NCI-H524 treated with DMSO at 0.1 percent for 48 hours (cell line): ENCODE measurements around the gene PIK3IP1.
A peak's percentile ranks its signal among the peaks of the same experiment; 100 is the strongest.

Experiments used
- DNase-seq: peaks from one replicate; lab custom pipeline; 2025; lab: John Stamatoyannopoulos, UW

Gene PIK3IP1

GRCh38 chr22:31308181-31308580 is 15.9 kb upstream of the PIK3IP1 start:
- DNase-seq, result no peak

- no peak for DNase-seq
Observed at GRCh38 chr22:31305194-31305593, 12.9 kb upstream of the PIK3IP1 start.

GRCh38 chr22:31302537-31302936 is 10.2 kb upstream of the PIK3IP1 start:
- DNase-seq, result no peak

- DNase-seq, result no peak
Observed at GRCh38 chr22:31302006-31302405, 9.7 kb upstream of the PIK3IP1 start.

- no peak for DNase-seq
Observed at GRCh38 chr22:31300896-31301295, 8.6 kb upstream of the PIK3IP1 start.

- DNase-seq, result no peak
Observed at GRCh38 chr22:31295831-31296657, 3.8 kb upstream of the PIK3IP1 start.

GRCh38 chr22:31295360-31295759 is 3.1 kb upstream of the PIK3IP1 start:
- DNase-seq, result no peak

GRCh38 chr22:31291481-31292235 is 630 bp downstream of the PIK3IP1 start:
- DNase-seq, result no peak

GRCh38 chr22:31290494-31291471 is 1.5 kb downstream of the PIK3IP1 start:
- DNase-seq, result peak; percentile 64

- DNase-seq, result no peak
Observed at GRCh38 chr22:31289344-31289743, 2.9 kb downstream of the PIK3IP1 start.

GRCh38 chr22:31288496-31289240 is 3.6 kb downstream of the PIK3IP1 start:
- DNase-seq, result no peak

- no peak for DNase-seq
Observed at GRCh38 chr22:31287818-31288495, 4.3 kb downstream of the PIK3IP1 start.

- DNase-seq, result no peak
Observed at GRCh38 chr22:31286360-31287255, 5.7 kb downstream of the PIK3IP1 start.

GRCh38 chr22:31284281-31285155 is 7.8 kb downstream of the PIK3IP1 start:
- peak; percentile 83 for DNase-seq

GRCh38 chr22:31282748-31283468 is 9.4 kb downstream of the PIK3IP1 start:
- no peak for DNase-seq

GRCh38 chr22:31281733-31282132 is 10.6 kb downstream of the PIK3IP1 start:
- DNase-seq, result no peak

- DNase-seq, result no peak
Observed at GRCh38 chr22:31279821-31280505, 12.3 kb downstream of the PIK3IP1 start.

GRCh38 chr22:31279327-31279669 is 13.0 kb downstream of the PIK3IP1 start:
- no peak for DNase-seq
